Globus pallidus (tissue), 1 donor: Measurements from ENCODE around the gene PLEKHG1.

ENCODE experiments used
- DNase-seq: peaks from one replicate; pipeline ENCODE4 v3.0.0-alpha.2; 2015; ENCODE audit warnings: low spot score

The PLEKHG1 gene

GRCh38 chr6:150620244-150620643, 20.6 kb downstream of the PLEKHG1 start:
- no peak for DNase-seq

- no peak for DNase-seq
These were observed 21.1 kb downstream of the PLEKHG1 start for GRCh38 chr6:150620763-150621162.

GRCh38 chr6:150622476-150622875, 22.8 kb downstream of the PLEKHG1 start:
- DNase-seq: no peak

GRCh38 chr6:150622941-150623874, 23.5 kb downstream of the PLEKHG1 start:
- no peak for DNase-seq

- no peak for DNase-seq
These were observed 24.5 kb downstream of the PLEKHG1 start for GRCh38 chr6:150624191-150624590.

- DNase-seq: no peak
These were observed 26.2 kb downstream of the PLEKHG1 start for GRCh38 chr6:150625927-150626326.

GRCh38 chr6:150627154-150627553, 27.5 kb downstream of the PLEKHG1 start:
- no peak for DNase-seq

GRCh38 chr6:150627585-150628025, 27.9 kb downstream of the PLEKHG1 start:
- no peak for DNase-seq

GRCh38 chr6:150628908-150629307, 29.2 kb downstream of the PLEKHG1 start:
- no peak for DNase-seq

GRCh38 chr6:150631283-150631983, 31.7 kb downstream of the PLEKHG1 start:
- no peak for DNase-seq

- DNase-seq: no peak
These were observed 32.4 kb downstream of the PLEKHG1 start for GRCh38 chr6:150631984-150632642.

- DNase-seq: no peak
These were observed 33.2 kb downstream of the PLEKHG1 start for GRCh38 chr6:150632785-150633485.

- DNase-seq: no peak
These were observed 33.8 kb downstream of the PLEKHG1 start for GRCh38 chr6:150633486-150633834.

GRCh38 chr6:150634176-150634963, 34.7 kb downstream of the PLEKHG1 start:
- DNase-seq: no peak

- DNase-seq: no peak
These were observed 35.2 kb downstream of the PLEKHG1 start for GRCh38 chr6:150634964-150635292.

- DNase-seq: no peak
These were observed 36.3 kb downstream of the PLEKHG1 start for GRCh38 chr6:150635906-150636514.

GRCh38 chr6:150636808-150637207, 37.1 kb downstream of the PLEKHG1 start:
- no peak for DNase-seq

- no peak for DNase-seq
These were observed 37.6 kb downstream of the PLEKHG1 start for GRCh38 chr6:150637266-150637665.

- DNase-seq: no peak
These were observed 38.6 kb downstream of the PLEKHG1 start for GRCh38 chr6:150638267-150638666.

- no peak for DNase-seq
These were observed 39.1 kb downstream of the PLEKHG1 start for GRCh38 chr6:150638765-150639164.

GRCh38 chr6:150639823-150640331, 40.2 kb downstream of the PLEKHG1 start:
- no peak for DNase-seq
